Right lobe of liver (tissue), 6 donors: Measurements from ENCODE around the gene HPCAL4. TPM values are rescaled to one million over a fixed set of nuclear protein-coding genes. Genes with fewer than 3 reads are reported as not detected.

Experiments
- ATAC-seq, 4 donors: fragments of 200-7000 bp; cut with Tn5 transposase; one replicate each; pipeline ENCODE4 v1.9.1; 2020; ENCODE audit warnings: mild to moderate bottlenecking in 4 of 4, moderate library complexity in 4 of 4
- DNase-seq, 3 donors: peaks; one replicate each; pipeline ENCODE4 v3.0.0-alpha.2; 2020
- H3K27ac ChIP-seq, 3 donors: fragments of 200-600 bp; one replicate each; pipeline ENCODE4 v1.8.0; 2022
- H3K27me3 ChIP-seq, 2 donors: fragments of 200-600 bp; one replicate each; pipeline ENCODE4 v1.8.0; 2022
- H3K36me3 ChIP-seq, 4 donors: fragments of 200-600 bp; sonication (generic) in 1 of 4; one replicate each; pipeline versions ENCODE4 v1.5.1 to v1.8.0; 2017 to 2022; ENCODE audit warnings: control low read depth in 1 of 4
- H3K4me1 ChIP-seq, 4 donors: fragments of 200-600 bp; sonication (generic) in 1 of 4; one replicate each; pipeline versions ENCODE4 v1.5.1 to v1.8.0; 2017 to 2022; ENCODE audit warnings: control low read depth in 1 of 4
- H3K4me3 ChIP-seq, 3 donors: fragments of 200-600 bp; one replicate each; pipeline ENCODE4 v1.8.0; 2022
- H3K9me3 ChIP-seq, 4 donors: fragments of 200-600 bp; sonication (generic) in 1 of 4; one replicate each; pipeline versions ENCODE4 v1.5.1 to v1.8.0; 2017 to 2022; ENCODE audit warnings: control low read depth in 1 of 4
- CTCF ChIP-seq, 4 donors: fragments of 200-600 bp in 3 of 4; fragments of 450-650 bp in 1 of 4; IDR thresholded peaks; one replicate each; pipeline versions ENCODE4 v1.5.1 to v1.8.0; 2016 to 2022; ENCODE audit warnings: antibody characterized with exemption in 4 of 4, mild to moderate bottlenecking in 2 of 4
- POLR2A ChIP-seq: fragments of 450-650 bp; IDR thresholded peaks from one replicate; pipeline ENCODE4 v1.6.1; 2017; ENCODE audit warnings: antibody characterized with exemption, mild to moderate bottlenecking
- WGBS: methylation state at CpG from one replicate; pipeline ENCODE4 v1.1.6; 2018; ENCODE audit warnings: low coverage, low lambda C conversion rate; ENCODE audit not compliant: insufficient coverage; ENCODE audit errors: missing lambda C conversion rate; 5-methylcytosine and 5-hydroxymethylcytosine counted together
- intact Hi-C, 2 donors: fragments of 100-400 bp; cut with DNase I; formaldehyde crosslinking; loops; one replicate each; pipeline versions ENCODE4 v1.11.2 to v1.14.1; 2022
- total RNA-seq, 6 experiments: library from RNA; depleted of rRNA in 2 of 6; stranded (reverse); fragments of >200 nt in 2 of 6; fragmentation: NEBNext Ultra II Directional in 3 of 6; extraction: Animal tissue kit (Norgen Biotek cat#: 25700) in 3 of 6; gene quantifications; one replicate each; pipeline versions ENCODE4 v1.1.0 to v1.2.4, GENCODE V29; 2016 to 2023
- donor health status: DM: no; HTN: yes; CAD: no.
- donor health status: DM: no; HTN: no; CAD: no.
- donor health status: DM: no; HTN: no; CAD: no.
- donor health status: DM: no; HTN: yes; CAD: no.
- donor health status: DM: no; HTN: yes; CAD: no.

The HPCAL4 gene
- total RNA-seq, 6 experiments from 2014 or later, result not detected

- WGBS, result 100% methylated on average over 1 of the region's 1 CpG
- H3K27ac ChIP-seq, result no peak overlapping the region
- ATAC-seq (no peak), DNase-seq (no peak)
- H3K4me3 ChIP-seq, result no peak overlapping the region
- intact Hi-C loops, result no loop called here
- TF ChIP-seq POLR2A, result no peak
- no peak for TF ChIP-seq CTCF (IDR thresholded peaks at IDR 0.05)
- no peaks in the 10 kb centered on the region for H3K9me3 ChIP-seq
- no peaks in the 10 kb centered on the region for H3K36me3 ChIP-seq
- peaks cover 0 to 11% (median 0%) of the 10 kb centered on the region in 4 donors for H3K4me1 ChIP-seq
- H3K27me3 ChIP-seq, result peaks cover 0 to 13% of the 10 kb centered on the region in 2 donors
These were observed 2.8 kb upstream of the HPCAL4 start for GRCh38 chr1:39694026-39694425.

- ATAC-seq, result peak in 2 of 4 donors; percentile 8 to 11
- Histone ChIP-seq H3K27ac (no peak overlapping the region), H3K4me1 (peaks cover 0 to 11% (median 0%) of the 10 kb centered on the region in 4 donors), H3K36me3 (no peaks in the 10 kb centered on the region), H3K4me3 (no peak overlapping the region), H3K27me3 (peaks cover 0 to 13% of the 10 kb centered on the region in 2 donors), H3K9me3 (no peaks in the 10 kb centered on the region)
- TF ChIP-seq CTCF (IDR thresholded peaks at IDR 0.05), result no peak
- no peak for TF ChIP-seq POLR2A
- intact Hi-C loops, result no loop called here
- WGBS, result 8% methylated on average over 45 of the region's 56 CpGs
- no peak for DNase-seq
These were observed 1.2 kb upstream of the HPCAL4 start for GRCh38 chr1:39692152-39693074.

GRCh38 chr1:39690794-39691382 lies 345 bp downstream of the HPCAL4 start:
- Histone ChIP-seq H3K36me3 (no peaks in the 10 kb centered on the region), H3K27ac (no peak overlapping the region), H3K9me3 (no peaks in the 10 kb centered on the region), H3K4me3 (peak overlapping the region in 2 of 3 donors; percentile 14 to 36), H3K4me1 (peaks cover 0 to 11% (median 0%) of the 10 kb centered on the region in 4 donors), H3K27me3 (peaks cover 0 to 13% of the 10 kb centered on the region in 2 donors)
- DNase-seq (no peak), ATAC-seq (no peak)
- 0% methylated on average over 2 of the region's 28 CpGs for WGBS
- TF ChIP-seq CTCF (IDR thresholded peaks at IDR 0.05) (no peak), POLR2A (no peak)
- intact Hi-C loops, result no loop called here

GRCh38 chr1:39690225-39690624 lies 1.0 kb downstream of the HPCAL4 start:
- ATAC-seq (no peak), DNase-seq (no peak)
- TF ChIP-seq CTCF (IDR thresholded peaks at IDR 0.05) (no peak), POLR2A (no peak)
- Histone ChIP-seq H3K27ac (no peak overlapping the region), H3K4me3 (no peak overlapping the region), H3K36me3 (no peaks in the 10 kb centered on the region), H3K9me3 (no peaks in the 10 kb centered on the region), H3K27me3 (peaks cover 0 to 13% of the 10 kb centered on the region in 2 donors), H3K4me1 (peaks cover 0 to 11% (median 0%) of the 10 kb centered on the region in 4 donors)
- intact Hi-C loops, result no loop called here
- WGBS, result 46% methylated on average over 2 of the region's 2 CpGs
